ENCODE data around the gene MT1H.
A peak's percentile ranks its signal among the peaks of the same experiment; 100 is the strongest.
"Not testable (repeated sequence)": the region's sequence is repeated elsewhere in the genome, so short reads cannot be mapped to it uniquely, and the experiment has no call there.

The MT1H gene

DNA sequence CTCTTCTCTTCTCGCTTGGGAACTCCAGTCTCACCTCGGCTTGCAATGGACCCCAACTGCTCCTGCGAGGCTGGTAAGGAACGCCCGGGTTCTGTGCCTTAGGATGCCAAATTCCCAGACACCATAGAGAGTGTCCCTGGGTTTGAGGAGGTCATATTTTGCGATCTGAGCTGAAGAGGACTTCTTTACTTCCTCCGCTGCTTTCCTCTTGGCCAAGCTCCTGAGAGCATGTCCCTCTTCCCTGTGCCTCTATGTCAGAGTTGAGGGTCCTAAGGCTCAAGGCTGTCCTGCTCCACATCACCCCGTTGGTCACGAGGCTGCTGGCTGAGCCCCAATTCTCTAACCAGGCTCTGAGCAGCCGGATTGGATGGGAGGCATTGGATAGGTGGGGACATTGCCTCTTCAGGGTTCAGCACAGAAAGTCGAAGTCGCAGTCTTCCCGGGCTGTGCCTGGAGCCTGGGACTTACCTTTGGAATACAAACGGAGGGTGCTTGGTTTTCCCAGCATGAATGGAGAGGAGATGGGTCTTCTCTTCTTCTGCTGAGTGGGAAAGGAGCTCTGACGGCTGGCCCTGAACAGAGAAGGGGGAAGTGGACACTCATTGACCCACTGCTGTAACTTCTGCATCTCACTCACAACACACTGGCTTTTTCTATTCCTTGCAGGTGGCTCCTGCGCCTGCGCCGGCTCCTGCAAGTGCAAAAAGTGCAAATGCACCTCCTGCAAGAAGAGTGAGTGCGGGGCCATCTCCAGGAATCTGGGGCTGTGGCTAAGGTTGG lies 416 bp downstream of the MT1H start:
- DNase-seq (ENCODE audit: low spot score in 2 of 2) = no peak
- no peak for ATAC-seq
- Mint-ChIP-seq H3K4me3 (no peak overlapping the region), H3K9me3 (no peaks in the 10 kb centered on the region), H3K36me3 (no peaks in the 10 kb centered on the region), H3K27ac (no peak overlapping the region), H3K4me1 (peaks cover 20% of the 10 kb centered on the region)

DNA sequence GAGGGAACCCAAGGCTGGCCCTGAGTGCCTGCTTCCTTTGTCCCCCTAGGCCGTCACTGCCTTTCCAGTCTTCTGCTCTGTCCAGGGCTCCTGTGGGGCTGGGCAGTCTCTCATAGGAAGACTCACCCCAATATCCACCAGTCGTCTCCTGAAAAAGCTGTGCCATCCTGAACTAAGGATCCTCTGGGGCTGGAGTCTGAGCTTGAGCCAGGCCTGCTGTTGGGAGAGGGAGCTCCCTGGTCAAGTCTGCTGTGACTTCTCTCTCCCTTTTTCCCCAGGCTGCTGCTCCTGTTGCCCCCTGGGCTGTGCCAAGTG lies 963 bp downstream of the MT1H start:
- Mint-ChIP-seq H3K36me3 (no peaks in the 10 kb centered on the region), H3K27ac (no peak overlapping the region), H3K4me1 (peaks cover 26% of the 10 kb centered on the region), H3K4me3 (no peak overlapping the region), H3K9me3 (no peaks in the 10 kb centered on the region)
- no peak for DNase-seq (ENCODE audit: low spot score in 2 of 2)
- no peak for ATAC-seq

GRCh38 chr16:56671691-56672090 lies 2.1 kb downstream of the MT1H start:
- not testable (repeated sequence) for H3K36me3 Mint-ChIP-seq; DNase-seq (ENCODE audit: low spot score in 2 of 2); H3K27ac Mint-ChIP-seq; ATAC-seq; H3K9me3 Mint-ChIP-seq; H3K4me3 Mint-ChIP-seq
- peaks cover 37% of the 10 kb centered on the region for H3K4me1 Mint-ChIP-seq

DNA sequence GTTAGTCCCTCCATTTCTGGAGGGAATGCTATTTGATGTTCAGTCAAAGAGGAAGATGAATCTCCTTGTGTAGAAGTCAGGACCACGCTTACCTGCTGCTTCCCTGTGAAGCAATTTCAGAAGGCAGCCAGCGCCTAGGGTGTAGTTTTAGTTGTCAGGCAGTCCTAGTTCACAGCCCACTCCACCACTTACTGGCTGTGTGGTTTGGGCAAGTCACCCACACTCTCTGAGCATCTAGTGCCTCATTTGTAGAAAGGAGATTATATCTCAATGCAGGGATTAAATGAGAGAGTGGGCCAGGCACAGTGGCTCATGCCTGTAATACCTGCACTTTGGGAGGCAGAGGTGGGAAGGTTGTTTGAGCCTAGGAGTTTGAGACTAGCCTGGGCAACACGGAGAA lies 2.6 kb downstream of the MT1H start:
- H3K9me3 Mint-ChIP-seq, H3K27ac Mint-ChIP-seq: not testable (repeated sequence)
- H3K4me1 Mint-ChIP-seq = peaks cover 38% of the 10 kb centered on the region

GRCh38 chr16:56672761-56673536 lies 3.3 kb downstream of the MT1H start:
- H3K27ac Mint-ChIP-seq = no peak overlapping the region
- ATAC-seq (peak; percentile 79), DNase-seq (ENCODE audit: low spot score in 2 of 2) (no peak)
- no peaks in the 10 kb centered on the region for H3K9me3 Mint-ChIP-seq
- H3K4me1 Mint-ChIP-seq = peaks cover 38% of the 10 kb centered on the region
- H3K4me3 Mint-ChIP-seq = no peak overlapping the region
- no peaks in the 10 kb centered on the region for H3K36me3 Mint-ChIP-seq

More for the DNA sequence above, 2.6 kb downstream of the MT1H start:
- not testable (repeated sequence) for H3K4me3 Mint-ChIP-seq; H3K36me3 Mint-ChIP-seq; DNase-seq (ENCODE audit: low spot score in 2 of 2)
- ATAC-seq = peak; percentile 64

DNA sequence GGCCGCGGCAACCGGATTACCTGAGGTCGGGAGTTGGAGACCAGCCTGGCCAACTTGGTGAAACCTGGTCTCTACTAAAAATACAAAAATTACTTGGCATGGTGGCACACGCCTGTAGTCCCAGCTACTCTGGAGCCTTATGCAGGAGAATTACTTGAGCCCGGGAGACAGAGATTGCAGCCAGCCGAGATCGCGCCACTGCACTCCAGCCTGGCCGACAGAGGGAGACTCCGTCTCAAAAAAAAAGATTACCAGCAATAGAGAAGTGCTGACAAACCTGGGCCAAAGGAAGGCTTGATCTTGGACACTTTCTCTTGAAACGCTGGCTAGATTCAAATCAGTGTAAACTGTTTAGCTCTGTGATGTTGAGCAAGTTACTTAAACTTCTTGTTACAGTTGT lies 4.3 kb downstream of the MT1H start:
- Mint-ChIP-seq H3K27ac (no peak overlapping the region), H3K4me3 (no peak overlapping the region), H3K4me1 (peaks cover 29% of the 10 kb centered on the region), H3K9me3 (no peaks in the 10 kb centered on the region), H3K36me3 (no peaks in the 10 kb centered on the region)
- ATAC-seq = no peak
- no peak for DNase-seq (ENCODE audit: low spot score in 2 of 2)

GRCh38 chr16:56674570-56674969 lies 5.0 kb downstream of the MT1H start:
- H3K27ac Mint-ChIP-seq; DNase-seq (ENCODE audit: low spot score in 2 of 2); H3K4me3 Mint-ChIP-seq; H3K9me3 Mint-ChIP-seq; ATAC-seq; H3K36me3 Mint-ChIP-seq: not testable (repeated sequence)
- H3K4me1 Mint-ChIP-seq = peaks cover 25% of the 10 kb centered on the region

- peaks cover 25% of the 10 kb centered on the region for H3K4me1 Mint-ChIP-seq
- peak overlapping the region; percentile 66 for H3K4me3 Mint-ChIP-seq
- H3K36me3 Mint-ChIP-seq = no peaks in the 10 kb centered on the region
- ATAC-seq (peak; percentile 31), DNase-seq (ENCODE audit: low spot score in 2 of 2) (peak in 1 of 2 donors; percentile 68)
- no peak overlapping the region for H3K27ac Mint-ChIP-seq
- H3K9me3 Mint-ChIP-seq = no peaks in the 10 kb centered on the region
These were observed 6.1 kb downstream of the MT1H start for GRCh38 chr16:56675685-56676210.

DNA sequence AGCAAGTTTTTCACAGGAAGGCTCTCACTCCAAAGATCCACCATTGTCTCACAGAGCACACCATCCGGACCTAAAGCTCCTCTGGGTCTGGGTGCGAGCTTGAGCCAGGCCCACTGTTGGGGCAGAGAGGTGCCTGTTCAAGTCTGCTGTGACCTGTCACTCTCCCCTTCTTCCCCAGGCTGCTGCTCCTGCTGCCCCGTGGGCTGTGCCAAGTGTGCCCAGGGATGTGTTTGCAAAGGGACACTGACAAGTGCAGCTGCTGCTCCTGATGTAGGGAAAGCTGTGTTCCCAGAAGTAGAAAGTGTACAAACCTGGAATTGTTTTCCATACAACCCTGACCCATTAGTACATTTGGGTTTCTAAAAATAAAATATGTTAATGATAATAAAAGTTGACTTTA lies 7.9 kb downstream of the MT1H start:
- H3K4me1 Mint-ChIP-seq = peaks cover 37% of the 10 kb centered on the region
- H3K9me3 Mint-ChIP-seq = no peaks in the 10 kb centered on the region
- DNase-seq (ENCODE audit: low spot score in 2 of 2) (no peak), ATAC-seq (no peak)
- H3K27ac Mint-ChIP-seq = no peak overlapping the region
- H3K36me3 Mint-ChIP-seq = peaks cover 7% of the 10 kb centered on the region
- no peak overlapping the region for H3K4me3 Mint-ChIP-seq

GRCh38 chr16:56679078-56679730 lies 9.6 kb downstream of the MT1H start:
- Mint-ChIP-seq H3K36me3 (peaks cover 7% of the 10 kb centered on the region), H3K4me1 (peaks cover 54% of the 10 kb centered on the region), H3K27ac (no peak overlapping the region), H3K4me3 (no peak overlapping the region), H3K9me3 (no peaks in the 10 kb centered on the region)
- ATAC-seq (no peak), DNase-seq (ENCODE audit: low spot score in 2 of 2) (no peak)

- H3K4me1 Mint-ChIP-seq = peaks cover 58% of the 10 kb centered on the region
- no peak overlapping the region for H3K4me3 Mint-ChIP-seq
- peaks cover 7% of the 10 kb centered on the region for H3K36me3 Mint-ChIP-seq
- ATAC-seq (peak; percentile 89), DNase-seq (ENCODE audit: low spot score in 2 of 2) (no peak)
- no peaks in the 10 kb centered on the region for H3K9me3 Mint-ChIP-seq
- no peak overlapping the region for H3K27ac Mint-ChIP-seq
These were observed 10.2 kb downstream of the MT1H start for GRCh38 chr16:56679818-56680217.

DNA sequence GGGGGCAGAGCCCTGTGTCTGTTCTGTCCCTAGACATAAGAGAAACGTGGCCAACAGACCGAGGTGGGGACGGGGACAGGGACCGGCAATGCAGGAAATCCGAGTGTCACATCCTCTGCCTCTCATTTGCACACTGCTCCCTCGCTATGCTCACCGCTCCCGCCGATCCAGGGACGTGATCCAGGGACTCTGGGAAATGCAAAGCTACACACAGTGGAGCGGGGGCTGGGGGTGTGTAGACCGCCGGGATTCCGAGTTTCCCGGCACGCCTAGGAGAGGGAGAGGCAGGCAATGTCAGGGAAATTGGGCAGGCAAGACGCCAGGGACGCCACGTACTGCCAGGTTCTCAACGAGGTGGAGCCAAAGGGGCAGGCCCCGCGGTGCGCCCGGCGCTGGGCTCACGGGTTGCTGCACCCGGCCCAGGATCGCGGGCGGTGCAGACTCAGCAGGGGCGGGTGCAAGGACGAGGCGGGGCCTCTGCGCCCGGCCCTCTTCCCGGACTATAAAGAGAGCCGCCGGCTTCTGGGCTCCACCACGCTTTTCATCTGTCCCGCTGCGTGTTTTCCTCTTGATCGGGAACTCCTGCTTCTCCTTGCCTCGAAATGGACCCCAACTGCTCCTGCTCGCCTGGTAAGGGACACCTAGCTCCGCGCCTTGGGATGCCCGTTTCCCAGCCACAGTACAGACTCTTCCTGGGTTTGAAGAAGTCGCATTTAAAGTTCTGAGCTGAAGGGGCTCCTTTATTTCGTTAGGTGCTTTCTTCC lies 12.5 kb downstream of the MT1H start, which contains the start of gene MT1X:
Gene MT1X (plus strand): TSS at position 532 of the 764 bp plus-strand sequence. CDS start 71 bp downstream, at position 603.
- H3K9me3 Mint-ChIP-seq = no peaks in the 10 kb centered on the region
- peak within 1 kb of the TSS; percentile 86 for H3K4me3 Mint-ChIP-seq
- H3K36me3 Mint-ChIP-seq = peaks cover 7% of the 10 kb centered on the region

GRCh38 chr16:56682703-56683397 lies 13.2 kb downstream of the MT1H start:
- DNase-seq (ENCODE audit: low spot score in 2 of 2) (no peak), ATAC-seq (no peak)
- peaks cover 7% of the 10 kb centered on the region for H3K36me3 Mint-ChIP-seq
- H3K4me3 Mint-ChIP-seq = peak overlapping the region; percentile 86
- no peaks in the 10 kb centered on the region for H3K9me3 Mint-ChIP-seq
- H3K27ac Mint-ChIP-seq = peak overlapping the region; percentile 93
- peaks cover 40% of the 10 kb centered on the region for H3K4me1 Mint-ChIP-seq

More for the DNA sequence above, 12.5 kb downstream of the MT1H start, which contains the start of gene MT1X:
- H3K27ac Mint-ChIP-seq = peak within 1 kb of the TSS; percentile 93
- ATAC-seq (peak; percentile 95), DNase-seq (ENCODE audit: low spot score in 2 of 2) (peak; percentile 78 to 91)
- H3K4me1 Mint-ChIP-seq = peaks cover 40% of the 10 kb centered on the region

- Mint-ChIP-seq H3K4me1 (peaks cover 40% of the 10 kb centered on the region), H3K9me3 (no peaks in the 10 kb centered on the region), H3K36me3 (peaks cover 7% of the 10 kb centered on the region), H3K27ac (no peak overlapping the region), H3K4me3 (peak overlapping the region; percentile 86)
- no peak for ATAC-seq
- DNase-seq (ENCODE audit: low spot score in 2 of 2) = no peak
These were observed 14.0 kb downstream of the MT1H start for GRCh38 chr16:56683424-56684172.

Data from stimulated activated effector memory CD8-positive, alpha-beta T cell treated with anti-CD3 and anti-CD28 coated beads, Interleukin-12 subunit alpha, Interleukin-12 subunit beta, amount 100 ng/mL, for 72 hours (primary cell).